ENCODE measurements around the gene UBXN4. TPM values are rescaled to one million over a fixed set of nuclear protein-coding genes. Genes with fewer than 3 reads are reported as not detected.
A peak's percentile ranks its signal among the peaks of the same experiment; 100 is the strongest.

Gene UBXN4
- total RNA-seq, 4 donors from 2014 or later: 45.5 to 54.4 (median 51.1) TPM

GRCh38 chr2:135732561-135732960, 9.1 kb upstream of the UBXN4 start:
- H3K4me1 ChIP-seq: no peaks in the 10 kb centered on the region
- no peak overlapping the region for H3K4me3 ChIP-seq
- no peaks in the 10 kb centered on the region for H3K9me3 ChIP-seq
- 95% methylated on average over 5 of the region's 5 CpGs for WGBS
- TF ChIP-seq CTCF (IDR thresholded peaks at IDR 0.05) (no peak), POLR2A (IDR thresholded peaks at IDR 0.05; ENCODE audit: low read depth) (no peak), POLR2AphosphoS5 (IDR thresholded peaks at IDR 0.05) (no peak), EP300 (IDR thresholded peaks at IDR 0.05) (no peak)
- H3K27me3 ChIP-seq: no peaks in the 10 kb centered on the region
- no peak for DNase-seq (ENCODE audit: extremely low spot score)
- intact Hi-C loops (cut with DNase I): no loop called here
- no peaks in the 10 kb centered on the region for H3K36me3 ChIP-seq
- no peak overlapping the region for H3K27ac ChIP-seq (replicated peaks in 1 of 4)

- 93% methylated on average over 2 of the region's 2 CpGs for WGBS
- no peaks in the 10 kb centered on the region for H3K9me3 ChIP-seq
- no peaks in the 10 kb centered on the region for H3K27me3 ChIP-seq
- intact Hi-C loops (cut with DNase I): no loop called here
- no peak for DNase-seq (ENCODE audit: extremely low spot score)
- H3K27ac ChIP-seq (replicated peaks in 1 of 4): no peak overlapping the region
- TF ChIP-seq POLR2A (IDR thresholded peaks at IDR 0.05; ENCODE audit: low read depth) (no peak), POLR2AphosphoS5 (IDR thresholded peaks at IDR 0.05) (no peak)
- H3K36me3 ChIP-seq: no peaks in the 10 kb centered on the region
- no peaks in the 10 kb centered on the region for H3K4me1 ChIP-seq
- no peak overlapping the region for H3K4me3 ChIP-seq
These were observed 8.6 kb upstream of the UBXN4 start for GRCh38 chr2:135733045-135733444.

- no peaks in the 10 kb centered on the region for H3K9me3 ChIP-seq
- H3K27me3 ChIP-seq: no peaks in the 10 kb centered on the region
- WGBS: 98% methylated on average over 5 of the region's 5 CpGs
These were observed 5.1 kb upstream of the UBXN4 start for GRCh38 chr2:135736546-135736945.

GRCh38 chr2:135740206-135740605, 1.4 kb upstream of the UBXN4 start:
- DNase-seq (ENCODE audit: extremely low spot score): no peak
- no peak for TF ChIP-seq EP300 (IDR thresholded peaks at IDR 0.05)
- no peak for TF ChIP-seq CTCF (IDR thresholded peaks at IDR 0.05)
- TF ChIP-seq POLR2A (IDR thresholded peaks at IDR 0.05; ENCODE audit: low read depth): no peak
- no peak for TF ChIP-seq POLR2AphosphoS5 (IDR thresholded peaks at IDR 0.05)
- Histone ChIP-seq H3K4me3 (no peak overlapping the region), H3K9me3 (no peaks in the 10 kb centered on the region), H3K27me3 (no peaks in the 10 kb centered on the region), H3K27ac (replicated peaks in 1 of 4) (no peak overlapping the region), H3K4me1 (peaks cover 22 to 27% (median 24%) of the 10 kb centered on the region in 4 donors), H3K36me3 (no peaks in the 10 kb centered on the region)
- WGBS: 97% methylated on average over 3 of the region's 3 CpGs
- intact Hi-C loops (cut with DNase I): loop anchor here (5.0 to 10.0 kb wide), 3 partner anchors 135 to 245 kb away; partner anchors contain the start of genes DARS1, MCM6, R3HDM1 and ZRANB3

More at GRCh38 chr2:135736546-135736945, 5.1 kb upstream of the UBXN4 start:
- DNase-seq (ENCODE audit: extremely low spot score): no peak
- TF ChIP-seq POLR2A (IDR thresholded peaks at IDR 0.05; ENCODE audit: low read depth) (no peak), CTCF (IDR thresholded peaks at IDR 0.05) (no peak), EP300 (IDR thresholded peaks at IDR 0.05) (no peak), POLR2AphosphoS5 (IDR thresholded peaks at IDR 0.05) (no peak)
- H3K36me3 ChIP-seq: no peaks in the 10 kb centered on the region
- no peak overlapping the region for H3K27ac ChIP-seq (replicated peaks in 1 of 4)
- peaks cover 0 to 3% (median 0%) of the 10 kb centered on the region in 4 donors for H3K4me1 ChIP-seq
- intact Hi-C loops (cut with DNase I): no loop called here
- no peak overlapping the region for H3K4me3 ChIP-seq

- no peak for DNase-seq (ENCODE audit: extremely low spot score)
- intact Hi-C loops (cut with DNase I): loop anchor here (5.0 to 10.0 kb wide), 3 partner anchors 134 to 244 kb away; partner anchors contain the start of genes DARS1, MCM6, R3HDM1 and ZRANB3
- H3K9me3 ChIP-seq: no peaks in the 10 kb centered on the region
These were observed 636 bp upstream of the UBXN4 start for GRCh38 chr2:135741043-135741394.

More at GRCh38 chr2:135741043-135741394, 636 bp upstream of the UBXN4 start:
- H3K27ac ChIP-seq (replicated peaks in 1 of 4): peak overlapping the region; percentile 98 to 100 (median 100)
- WGBS: 86% methylated on average over 11 of the region's 11 CpGs
- H3K27me3 ChIP-seq: no peaks in the 10 kb centered on the region
- peaks cover 0 to 2% (median under 1%) of the 10 kb centered on the region in 4 donors for H3K36me3 ChIP-seq
- TF ChIP-seq CTCF (IDR thresholded peaks at IDR 0.05) (no peak), EP300 (IDR thresholded peaks at IDR 0.05) (no peak), POLR2AphosphoS5 (IDR thresholded peaks at IDR 0.05) (no peak), POLR2A (IDR thresholded peaks at IDR 0.05; ENCODE audit: low read depth) (no peak)
- H3K4me1 ChIP-seq: peaks cover 27 to 35% (median 31%) of the 10 kb centered on the region in 4 donors
- peak overlapping the region; percentile 94 to 99 (median 96) for H3K4me3 ChIP-seq
